Measurements from ENCODE around the gene RNASE11. TPM values are rescaled to one million over a fixed set of nuclear protein-coding genes. Genes with fewer than 3 reads are reported as not detected.
A peak's percentile ranks its signal among the peaks of the same experiment; 100 is the strongest.

Gene RNASE11
- total and polyA plus RNA-seq, 9 of the 15 experiments (the other 6 are each of a cell fraction or from before 2014, with no cell fraction given): 0.16 to 0.29 (median 0.22) TPM; not detected in 6

- TF ChIP-seq HBP1 (CRISPR knock-in tag; IDR thresholded peaks at IDR 0.05) (no peak), HOMEZ (CRISPR knock-in tag; IDR thresholded peaks at IDR 0.05) (no peak), POLR2H (tag; IDR thresholded peaks at IDR 0.05; ENCODE audit: low read depth) (peak; percentile 99), HMBOX1 (IDR thresholded peaks at IDR 0.05) (no peak), CBX3 (IDR thresholded peaks at IDR 0.05; ENCODE audit: borderline replicate concordance in 1 of 2, low read length in 2 of 2) (no peak), E2F5 (CRISPR knock-in tag; IDR thresholded peaks at IDR 0.05) (no peak), ELK1 (CRISPR knock-in tag; IDR thresholded peaks at IDR 0.05) (no peak), EP400 (IDR thresholded peaks at IDR 0.05) (peak; percentile 22; the same call in 1 of the 2 replicates), SMARCA4 (IDR thresholded peaks at IDR 0.05) (no peak), NEUROD1 (IDR thresholded peaks at IDR 0.05; ENCODE audit: borderline replicate concordance, low read depth, low read length, partially characterized antibody) (no peak), ARID3A (IDR thresholded peaks at IDR 0.05; ENCODE audit: borderline replicate concordance, low read depth, low read length) (peak; percentile 59; the same call in 1 of the 2 replicates), NELFE (IDR thresholded peaks at IDR 0.05; ENCODE audit: insufficient read depth, insufficient read length) (no peak), CCAR2 (IDR thresholded peaks at IDR 0.05; ENCODE audit: low read depth, low read length) (no peak), HSF4 (CRISPR knock-in tag; IDR thresholded peaks at IDR 0.05; ENCODE audit: borderline replicate concordance) (no peak), ZNF316 (IDR thresholded peaks at IDR 0.05) (no peak), ZEB2 (IDR thresholded peaks at IDR 0.05) (no peak), FIP1L1 (IDR thresholded peaks at IDR 0.05; ENCODE audit: low read depth, low read length, poor library complexity, severe bottlenecking) (no peak), ID3 (CRISPR knock-in tag; IDR thresholded peaks at IDR 0.05) (no peak), ID3 (tag; IDR thresholded peaks at IDR 0.05) (peak; percentile 17; the same call in 1 of the 2 replicates)
These were observed 21.6 kb upstream of the RNASE11 start (continued) for GRCh38 chr14:20609215-20610001.

Data from K562 (cell line).